Lower lobe of right lung (tissue), 2 donors: Measurements from ENCODE around the gene POU2F1. TPM values are rescaled to one million over a fixed set of nuclear protein-coding genes. Genes with fewer than 3 reads are reported as not detected.

Experiments
- ATAC-seq, 2 donors: fragments of 200-7000 bp; cut with Tn5 transposase; one replicate each; pipeline ENCODE4 v1.9.1; 2020 to 2022; ENCODE audit warnings: mild to moderate bottlenecking in 2 of 2, moderate library complexity in 2 of 2
- DNase-seq: peaks from one replicate; pipeline ENCODE4 v3.0.0-alpha.2; 2020
- H3K27ac ChIP-seq: fragments of 200-600 bp; one replicate; pipeline ENCODE4 v1.8.0; 2022
- H3K27me3 ChIP-seq: fragments of 200-600 bp; one replicate; pipeline ENCODE4 v1.8.0; 2022; ENCODE audit warnings: low read depth
- H3K36me3 ChIP-seq: fragments of 200-600 bp; one replicate; pipeline ENCODE4 v1.8.0; 2022; ENCODE audit warnings: mild to moderate bottlenecking
- H3K4me1 ChIP-seq: fragments of 200-600 bp; one replicate; pipeline ENCODE4 v1.8.0; 2022
- H3K4me3 ChIP-seq: fragments of 200-600 bp; one replicate; pipeline ENCODE4 v1.8.0; 2022; ENCODE audit warnings: mild to moderate bottlenecking
- H3K9me3 ChIP-seq: fragments of 200-600 bp; one replicate; pipeline ENCODE4 v1.8.0; 2022
- intact Hi-C: fragments of 100-400 bp; cut with DNase I; formaldehyde crosslinking; loops from one replicate; pipeline ENCODE4 v1.11.0; 2022
- total RNA-seq: library from RNA; stranded (reverse); fragmentation: NEBNext Ultra II Directional; extraction: Animal tissue kit (Norgen Biotek cat#: 25700); gene quantifications from one replicate; pipeline ENCODE4 v1.2.1, GENCODE V29; 2021
- TF ChIP-seq, protein P1 (sequence below): fragments of 200-600 bp; IDR thresholded peaks from one replicate; pipeline ENCODE4 v1.8.0; 2022; ENCODE audit warnings: antibody characterized with exemption, mild to moderate bottlenecking
- donor health status: DM: no; HTN: yes; CAD: no; lungs with severe emphysema.

Gene POU2F1
- total RNA-seq, 1 donor from 2014 or later, result 20.1 TPM

DNA sequence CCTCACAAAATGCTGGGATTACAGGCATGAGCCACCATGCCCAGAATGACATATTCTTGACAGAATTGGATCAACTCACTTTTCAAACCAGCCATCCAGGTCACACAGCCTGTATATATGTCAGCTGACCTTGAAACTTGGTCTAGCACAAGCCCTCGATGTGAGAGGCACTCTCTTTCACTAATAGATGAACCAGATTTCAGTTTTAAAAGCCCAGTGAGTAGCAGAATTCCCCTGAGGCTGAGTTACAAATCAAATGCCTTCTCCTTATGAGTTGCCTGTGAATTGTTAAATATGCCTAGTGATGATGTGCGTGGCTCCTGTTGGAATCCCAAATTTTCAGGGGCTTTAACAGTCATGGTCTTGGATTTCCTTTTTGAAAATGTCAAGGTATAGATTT, 208.9 kb downstream of the POU2F1 start:
- ATAC-seq, result no peak

DNA sequence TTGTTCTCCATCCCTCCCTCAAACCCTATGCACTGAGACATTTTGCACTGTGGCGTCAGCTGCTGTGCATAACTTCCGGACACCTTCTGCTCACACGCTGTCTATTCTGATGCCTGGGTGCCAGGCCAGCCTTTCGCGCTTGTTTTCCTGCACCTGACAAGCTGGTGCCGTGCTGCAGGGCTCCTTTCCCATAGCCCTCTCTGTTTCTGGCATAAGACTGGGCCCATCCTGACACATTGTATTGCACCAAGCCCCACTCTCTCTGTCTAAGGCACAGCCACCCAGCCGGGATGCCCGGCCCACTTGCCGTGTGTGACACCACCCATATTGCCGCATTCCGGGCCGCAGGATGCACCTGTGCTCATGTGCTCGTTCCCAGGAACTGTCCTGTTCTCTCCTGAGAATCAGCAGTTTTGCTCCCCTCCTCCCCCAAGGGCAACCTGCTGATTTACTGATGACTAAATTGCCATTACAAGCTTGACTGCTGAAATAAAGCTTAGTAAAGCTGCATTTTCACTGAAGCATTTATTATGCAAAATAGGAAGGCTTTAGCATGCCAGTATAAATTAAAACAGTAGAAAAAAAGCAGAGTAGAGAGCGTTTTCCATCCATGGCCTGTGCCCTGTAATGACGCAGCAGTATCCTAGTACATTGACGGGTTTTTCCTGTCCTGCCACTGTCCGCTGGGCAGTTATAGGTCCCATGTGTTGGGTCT, 209.6 kb downstream of the POU2F1 start:
- H3K36me3 ChIP-seq, result no peaks in the 10 kb centered on the region
- ATAC-seq (peak in 1 of 2 donors; percentile 31), DNase-seq (no peak)
- no peaks in the 10 kb centered on the region for H3K27me3 ChIP-seq
- intact Hi-C loops, result no loop called here
- no peaks in the 10 kb centered on the region for H3K4me1 ChIP-seq
- H3K27ac ChIP-seq, result no peak overlapping the region
- no peak overlapping the region for H3K4me3 ChIP-seq
- no peaks in the 10 kb centered on the region for H3K9me3 ChIP-seq
- TF ChIP-seq, protein P1, sequence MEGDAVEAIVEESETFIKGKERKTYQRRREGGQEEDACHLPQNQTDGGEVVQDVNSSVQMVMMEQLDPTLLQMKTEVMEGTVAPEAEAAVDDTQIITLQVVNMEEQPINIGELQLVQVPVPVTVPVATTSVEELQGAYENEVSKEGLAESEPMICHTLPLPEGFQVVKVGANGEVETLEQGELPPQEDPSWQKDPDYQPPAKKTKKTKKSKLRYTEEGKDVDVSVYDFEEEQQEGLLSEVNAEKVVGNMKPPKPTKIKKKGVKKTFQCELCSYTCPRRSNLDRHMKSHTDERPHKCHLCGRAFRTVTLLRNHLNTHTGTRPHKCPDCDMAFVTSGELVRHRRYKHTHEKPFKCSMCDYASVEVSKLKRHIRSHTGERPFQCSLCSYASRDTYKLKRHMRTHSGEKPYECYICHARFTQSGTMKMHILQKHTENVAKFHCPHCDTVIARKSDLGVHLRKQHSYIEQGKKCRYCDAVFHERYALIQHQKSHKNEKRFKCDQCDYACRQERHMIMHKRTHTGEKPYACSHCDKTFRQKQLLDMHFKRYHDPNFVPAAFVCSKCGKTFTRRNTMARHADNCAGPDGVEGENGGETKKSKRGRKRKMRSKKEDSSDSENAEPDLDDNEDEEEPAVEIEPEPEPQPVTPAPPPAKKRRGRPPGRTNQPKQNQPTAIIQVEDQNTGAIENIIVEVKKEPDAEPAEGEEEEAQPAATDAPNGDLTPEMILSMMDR, result no peak

More for the DNA sequence above, 208.9 kb downstream of the POU2F1 start:
- TF ChIP-seq, protein P1, result no peak
- Histone ChIP-seq H3K36me3 (peaks cover under 1% of the 10 kb centered on the region), H3K9me3 (no peaks in the 10 kb centered on the region), H3K4me3 (no peak overlapping the region), H3K27me3 (no peaks in the 10 kb centered on the region), H3K27ac (no peak overlapping the region), H3K4me1 (no peaks in the 10 kb centered on the region)
- DNase-seq, result no peak
- intact Hi-C loops, result no loop called here

DNA sequence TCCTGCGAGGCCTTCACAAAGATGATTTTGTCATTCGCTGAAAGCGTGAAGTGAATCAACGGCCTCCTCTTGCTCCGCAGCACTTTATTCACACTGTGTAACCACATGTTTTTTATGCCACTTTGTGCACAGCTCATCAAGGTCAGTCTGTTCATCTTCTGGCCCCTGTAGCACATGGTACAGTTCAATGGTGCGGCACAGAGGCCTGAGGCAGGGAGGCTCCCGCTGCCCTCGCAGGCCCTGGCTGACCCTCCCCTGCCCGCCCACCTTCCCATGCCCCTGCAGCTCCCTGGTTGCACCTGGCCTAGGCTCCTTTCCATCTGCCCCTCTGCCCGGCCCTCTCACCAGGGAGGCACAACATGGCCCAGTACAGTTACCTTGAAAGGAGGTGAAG, 210.2 kb downstream of the POU2F1 start:
- no peak for DNase-seq
- H3K4me3 ChIP-seq, result no peak overlapping the region
- intact Hi-C loops, result no loop called here
- H3K27ac ChIP-seq, result no peak overlapping the region
- peak in 1 of 2 donors; percentile 43 for ATAC-seq
- H3K9me3 ChIP-seq, result no peaks in the 10 kb centered on the region
- H3K4me1 ChIP-seq, result no peaks in the 10 kb centered on the region
- H3K36me3 ChIP-seq, result no peaks in the 10 kb centered on the region
- no peaks in the 10 kb centered on the region for H3K27me3 ChIP-seq
- TF ChIP-seq, protein P1, result no peak

DNA sequence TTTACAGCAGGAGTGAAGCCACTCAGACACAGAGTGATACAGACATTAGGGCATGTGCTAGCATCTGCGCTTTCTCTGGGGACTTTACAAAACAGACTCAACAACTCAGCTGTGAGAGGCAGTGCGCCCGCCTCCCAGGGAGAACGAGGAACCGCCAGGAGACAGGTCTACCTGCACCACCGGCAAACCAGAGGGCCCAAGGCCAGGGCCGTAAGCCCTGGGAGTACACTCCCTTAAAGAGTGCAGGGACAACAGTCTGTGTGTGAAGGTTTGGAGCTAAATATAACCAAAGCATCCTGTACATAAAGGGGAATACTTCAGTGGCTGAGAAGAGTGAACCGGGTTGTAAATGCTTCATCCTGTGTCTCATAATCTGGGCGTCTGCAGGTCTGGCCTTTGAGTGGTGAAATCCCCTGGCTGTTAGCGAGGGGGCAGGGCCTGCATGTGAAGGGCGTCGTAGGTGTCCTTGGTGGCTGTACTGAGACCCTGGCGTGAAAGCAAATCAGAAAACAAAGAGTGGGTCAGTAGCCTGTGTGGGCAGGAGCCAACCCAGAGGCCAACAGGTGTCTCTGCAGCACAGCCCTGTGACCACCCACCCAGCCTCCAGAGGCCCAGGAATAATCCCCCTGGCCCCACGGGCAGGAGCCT, 210.7 kb downstream of the POU2F1 start:
- TF ChIP-seq, protein P1, result no peak
- ATAC-seq (no peak), DNase-seq (no peak)
- H3K4me3 ChIP-seq, result no peak overlapping the region
- intact Hi-C loops, result no loop called here
- H3K27me3 ChIP-seq, result no peaks in the 10 kb centered on the region
- no peaks in the 10 kb centered on the region for H3K36me3 ChIP-seq
- H3K27ac ChIP-seq, result no peak overlapping the region
- no peaks in the 10 kb centered on the region for H3K9me3 ChIP-seq
- H3K4me1 ChIP-seq, result no peaks in the 10 kb centered on the region

DNA sequence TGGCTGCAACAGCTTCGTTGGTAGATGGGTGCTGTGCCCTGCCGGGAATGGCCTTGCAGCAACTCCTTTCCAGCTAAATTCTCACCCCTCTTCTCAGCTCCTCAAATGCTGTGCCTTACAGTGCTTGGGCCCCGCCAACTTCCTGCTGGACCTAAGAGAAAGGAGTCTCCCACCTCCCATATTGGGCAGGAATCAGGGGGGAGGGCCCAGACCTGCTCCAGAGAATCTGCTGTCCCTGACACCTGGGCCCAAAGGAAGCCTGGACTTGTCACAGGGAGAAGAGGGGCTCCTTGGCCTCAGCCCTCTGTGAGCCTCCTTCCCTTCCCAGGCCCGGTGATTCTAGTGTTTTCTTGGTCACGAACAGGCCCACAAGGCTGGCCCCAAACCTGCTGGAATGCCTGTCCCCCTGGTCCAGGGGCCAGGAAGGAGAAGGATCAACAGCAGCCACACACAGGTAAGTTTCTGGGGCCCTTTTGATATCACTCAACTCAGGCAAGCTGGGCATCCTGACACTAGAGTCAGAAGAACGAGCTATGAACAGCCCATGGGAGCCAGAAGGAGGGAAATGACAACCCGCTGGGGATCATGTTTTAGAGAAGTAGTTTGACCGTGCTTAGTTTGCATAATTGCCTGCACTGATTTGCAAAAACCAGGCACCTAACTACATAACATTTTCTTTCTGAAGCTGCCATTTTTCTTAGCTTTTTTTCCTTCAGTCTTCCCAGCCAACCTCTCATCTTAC, 211.4 kb downstream of the POU2F1 start:
- TF ChIP-seq, protein P1, result no peak
- Histone ChIP-seq H3K9me3 (no peaks in the 10 kb centered on the region), H3K27ac (no peak overlapping the region), H3K4me3 (no peak overlapping the region), H3K4me1 (no peaks in the 10 kb centered on the region), H3K36me3 (no peaks in the 10 kb centered on the region), H3K27me3 (no peaks in the 10 kb centered on the region)
- ATAC-seq (no peak), DNase-seq (no peak)
- intact Hi-C loops, result no loop called here
